GM10266 (cell line): ENCODE results near the gene VSTM2B.

Experiments used
- DNase-seq: peaks from one replicate; pipeline ENCODE4 v3.0.0; 2012; ENCODE audit errors: extremely low spot score
- CTCF ChIP-seq: IDR thresholded peaks from 2 replicates; pipeline ENCODE4 v1.5.1; 2012; ENCODE audit warnings: mild to moderate bottlenecking, low read depth; ENCODE audit not compliant: control insufficient read depth, insufficient read depth; ENCODE audit errors: missing control alignments

The VSTM2B gene

GRCh38 chr19:29523568-29523967 is 2.2 kb upstream of the VSTM2B start:
- no peak for TF ChIP-seq CTCF

GRCh38 chr19:29524201-29524911 is 1.4 kb upstream of the VSTM2B start:
- no peak for TF ChIP-seq CTCF
- DNase-seq, result no peak

More at GRCh38 chr19:29523568-29523967, 2.2 kb upstream of the VSTM2B start:
- no peak for DNase-seq

GRCh38 chr19:29524912-29525831 is 622 bp upstream of the VSTM2B start:
- no peak for DNase-seq
- no peak for TF ChIP-seq CTCF

- peak; percentile 54 for DNase-seq
- TF ChIP-seq CTCF, result no peak
Observed at GRCh38 chr19:29526730-29527499, 1.1 kb downstream of the VSTM2B start.

- peak; percentile 51 for DNase-seq
Observed at GRCh38 chr19:29527500-29528328, 1.9 kb downstream of the VSTM2B start.

More at GRCh38 chr19:29527500-29528328, 1.9 kb downstream of the VSTM2B start:
- no peak for TF ChIP-seq CTCF
